ENCODE measurements around the gene SPARC.
A peak's percentile ranks its signal among the peaks of the same experiment; 100 is the strongest.

DNA sequence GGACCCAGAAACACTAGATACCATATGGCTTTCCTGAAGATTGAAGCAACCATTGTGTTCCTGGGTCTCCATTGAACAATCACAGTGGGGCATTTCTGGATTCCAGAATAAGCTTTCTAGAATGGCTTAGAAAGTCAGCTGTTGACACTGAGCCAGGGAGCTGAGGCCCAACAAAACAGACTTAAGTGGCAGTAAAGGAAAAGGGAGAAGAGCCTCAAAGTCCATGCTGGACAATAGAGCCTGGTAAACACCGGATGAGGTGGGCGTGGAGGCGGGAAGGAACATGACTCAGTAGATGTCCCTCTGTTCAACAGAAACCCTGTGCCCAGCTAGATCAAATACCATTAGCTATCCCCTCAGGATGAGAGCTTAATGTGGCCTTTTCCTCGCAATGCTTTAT, 14.8 kb downstream of the SPARC start:
- peak in 2 of 4 donors; percentile 56 to 77 for TF ChIP-seq EP300 (IDR thresholded peaks at IDR 0.05)
- TF ChIP-seq, protein P1, sequence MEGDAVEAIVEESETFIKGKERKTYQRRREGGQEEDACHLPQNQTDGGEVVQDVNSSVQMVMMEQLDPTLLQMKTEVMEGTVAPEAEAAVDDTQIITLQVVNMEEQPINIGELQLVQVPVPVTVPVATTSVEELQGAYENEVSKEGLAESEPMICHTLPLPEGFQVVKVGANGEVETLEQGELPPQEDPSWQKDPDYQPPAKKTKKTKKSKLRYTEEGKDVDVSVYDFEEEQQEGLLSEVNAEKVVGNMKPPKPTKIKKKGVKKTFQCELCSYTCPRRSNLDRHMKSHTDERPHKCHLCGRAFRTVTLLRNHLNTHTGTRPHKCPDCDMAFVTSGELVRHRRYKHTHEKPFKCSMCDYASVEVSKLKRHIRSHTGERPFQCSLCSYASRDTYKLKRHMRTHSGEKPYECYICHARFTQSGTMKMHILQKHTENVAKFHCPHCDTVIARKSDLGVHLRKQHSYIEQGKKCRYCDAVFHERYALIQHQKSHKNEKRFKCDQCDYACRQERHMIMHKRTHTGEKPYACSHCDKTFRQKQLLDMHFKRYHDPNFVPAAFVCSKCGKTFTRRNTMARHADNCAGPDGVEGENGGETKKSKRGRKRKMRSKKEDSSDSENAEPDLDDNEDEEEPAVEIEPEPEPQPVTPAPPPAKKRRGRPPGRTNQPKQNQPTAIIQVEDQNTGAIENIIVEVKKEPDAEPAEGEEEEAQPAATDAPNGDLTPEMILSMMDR (IDR thresholded peaks at IDR 0.05) = no peak
